ENCODE data around the gene KHDC4. TPM values are rescaled to one million over a fixed set of nuclear protein-coding genes. Genes with fewer than 3 reads are reported as not detected.

Gene KHDC4
- total and polyA plus RNA-seq, 2 of the 13 experiments (the other 11 are each of a cell fraction or from before 2014, with no cell fraction given), result 33.5 to 92.0 TPM

- TF ChIP-seq ZHX1 (CRISPR knock-in tag; IDR thresholded peaks at IDR 0.05; ENCODE audit: low read depth) (no peak), YEATS4 (CRISPR knock-in tag; IDR thresholded peaks at IDR 0.05; ENCODE audit: borderline replicate concordance) (no peak), HBP1 (CRISPR knock-in tag; IDR thresholded peaks at IDR 0.05; ENCODE audit: low read depth) (no peak), ZNF407 (CRISPR knock-in tag; IDR thresholded peaks at IDR 0.05; ENCODE audit: not compliant biosample characterization) (no peak), BRD4 (CRISPR knock-in tag; IDR thresholded peaks at IDR 0.05) (no peak), ZNF451 (CRISPR knock-in tag; IDR thresholded peaks at IDR 0.05) (no peak), ZNF709 (CRISPR knock-in tag; IDR thresholded peaks at IDR 0.05) (no peak), ZNF816 (CRISPR knock-in tag; IDR thresholded peaks at IDR 0.05; ENCODE audit: borderline replicate concordance) (no peak), EHMT2 (IDR thresholded peaks at IDR 0.05; ENCODE audit: borderline replicate concordance, low read depth, low read length) (no peak), YY1 (IDR thresholded peaks at IDR 0.05; ENCODE audit: insufficient read depth, insufficient replicate concordance, low read depth, low read length) (no peak)
Observed at GRCh38 chr1:155877945-155878344, 56.3 kb downstream of the KHDC4 start (continued).
